ENCODE data around the gene ABCA13. TPM values are rescaled to one million over a fixed set of nuclear protein-coding genes. Genes with fewer than 3 reads are reported as not detected.
A peak's percentile ranks its signal among the peaks of the same experiment; 100 is the strongest.

Gene ABCA13
- total RNA-seq, 1 experiment from 2014 or later, result 2.1 TPM

GRCh38 chr7:48130658-48131108 lies 40.6 kb upstream of the ABCA13 start:
- no peaks in the 10 kb centered on the region for H4K20me1 ChIP-seq (ENCODE audit: low read length)
- POLR2A ChIA-PET (ENCODE audit: unreplicated experiment), result no interaction called here
- H3K9ac ChIP-seq (ENCODE audit: low read length), result no peak overlapping the region
- no peaks in the 10 kb centered on the region for H3K4me1 ChIP-seq (ENCODE audit: insufficient read depth, low read length)
- H3K4me3 ChIP-seq (ENCODE audit: low read length), result no peak overlapping the region
- H3K79me2 ChIP-seq (ENCODE audit: low read length), result no peaks in the 10 kb centered on the region
- H3K4me2 ChIP-seq (ENCODE audit: low read length), result no peak overlapping the region
- H3K36me3 ChIP-seq (ENCODE audit: low read depth, low read length), result no peaks in the 10 kb centered on the region
- ATAC-seq (no peak), DNase-seq (no peak)
- H3F3A ChIP-seq (ENCODE audit: low read length, unreplicated experiment), result no peaks in the 10 kb centered on the region
- no peak for TF ChIP-seq CTCF (conservative IDR thresholded peaks at IDR 0.05; ENCODE audit: low read depth, low read length)
- TF ChIP-seq EZH2 (IDR thresholded peaks at IDR 0.05; ENCODE audit: low read length, unreplicated experiment), result no peak
- no peak for TF ChIP-seq EZH2phosphoT487 (IDR thresholded peaks at IDR 0.05; ENCODE audit: borderline replicate concordance, low read length)
- no peaks in the 10 kb centered on the region for H3K27me3 ChIP-seq (ENCODE audit: low read length)
- CTCF ChIA-PET, result no interaction called here
- H3K9me2 ChIP-seq (replicated peaks; ENCODE audit: low read length), result no peaks in the 10 kb centered on the region
- no TSS peak for BruUV-seq (replicated peaks)
- H3K9me3 ChIP-seq (ENCODE audit: low read length), result no peaks in the 10 kb centered on the region
- intact Hi-C loops (cut with micrococcal nuclease), result no loop called here
- no peak overlapping the region for H2AFZ ChIP-seq (ENCODE audit: low read length)
- H3K27ac ChIP-seq (ENCODE audit: low read length), result no peak overlapping the region

GRCh38 chr7:48132792-48133191 lies 38.5 kb upstream of the ABCA13 start:
- ATAC-seq (no peak), DNase-seq (no peak)
- H3K4me2 ChIP-seq (ENCODE audit: low read length), result no peak overlapping the region
- no peaks in the 10 kb centered on the region for H3K36me3 ChIP-seq (ENCODE audit: low read depth, low read length)
- no peaks in the 10 kb centered on the region for H3K9me3 ChIP-seq (ENCODE audit: low read length)
- no TSS peak for BruUV-seq (replicated peaks)
- POLR2A ChIA-PET (ENCODE audit: unreplicated experiment), result no interaction called here
- CTCF ChIA-PET, result no interaction called here
- H3K9me2 ChIP-seq (replicated peaks; ENCODE audit: low read length), result no peaks in the 10 kb centered on the region
- H3F3A ChIP-seq (ENCODE audit: low read length, unreplicated experiment), result no peaks in the 10 kb centered on the region
- no peaks in the 10 kb centered on the region for H4K20me1 ChIP-seq (ENCODE audit: low read length)
- H3K9ac ChIP-seq (ENCODE audit: low read length), result no peak overlapping the region
- no peaks in the 10 kb centered on the region for H3K79me2 ChIP-seq (ENCODE audit: low read length)
- H3K4me1 ChIP-seq (ENCODE audit: insufficient read depth, low read length), result no peaks in the 10 kb centered on the region
- TF ChIP-seq CTCF (conservative IDR thresholded peaks at IDR 0.05; ENCODE audit: low read depth, low read length) (no peak), EZH2 (IDR thresholded peaks at IDR 0.05; ENCODE audit: low read length, unreplicated experiment) (no peak), EZH2phosphoT487 (IDR thresholded peaks at IDR 0.05; ENCODE audit: borderline replicate concordance, low read length) (no peak)
- no peak overlapping the region for H3K27ac ChIP-seq (ENCODE audit: low read length)
- H3K4me3 ChIP-seq (ENCODE audit: low read length), result no peak overlapping the region
- H2AFZ ChIP-seq (ENCODE audit: low read length), result no peak overlapping the region
- intact Hi-C loops (cut with micrococcal nuclease), result no loop called here
- no peaks in the 10 kb centered on the region for H3K27me3 ChIP-seq (ENCODE audit: low read length)

- Histone ChIP-seq H3K4me1 (ENCODE audit: insufficient read depth, low read length) (peaks cover 12% of the 10 kb centered on the region), H3K4me2 (ENCODE audit: low read length) (peak overlapping the region; percentile 12; the same call in 1 of the 2 replicates), H3K4me3 (ENCODE audit: low read length) (no peak overlapping the region), H3K79me2 (ENCODE audit: low read length) (no peaks in the 10 kb centered on the region), H3K9me2 (replicated peaks; ENCODE audit: low read length) (no peaks in the 10 kb centered on the region), H3K36me3 (ENCODE audit: low read depth, low read length) (no peaks in the 10 kb centered on the region), H2AFZ (ENCODE audit: low read length) (peak overlapping the region; percentile 33; the same call in 1 of the 2 replicates), H3K9ac (ENCODE audit: low read length) (no peak overlapping the region), H3K27me3 (ENCODE audit: low read length) (no peaks in the 10 kb centered on the region), H4K20me1 (ENCODE audit: low read length) (no peaks in the 10 kb centered on the region), H3F3A (ENCODE audit: low read length, unreplicated experiment) (no peaks in the 10 kb centered on the region), H3K9me3 (ENCODE audit: low read length) (no peaks in the 10 kb centered on the region), H3K27ac (ENCODE audit: low read length) (peak overlapping the region; percentile 35)
- ChIA-PET POLR2A (ENCODE audit: unreplicated experiment) (no interaction called here), CTCF (interaction anchor here (0.6 to 1.5 kb wide), 4 partner anchors 16 to 238 kb away, joined by 3 to 6 read pairs (median 3); no protein-coding TSS in a partner anchor)
- peak; percentile 56 for DNase-seq
- ATAC-seq, result peak; percentile 49
- intact Hi-C loops (cut with micrococcal nuclease), result loop anchor here (1.0 kb wide), 2 partner anchors 15 to 736 kb away; no protein-coding TSS in a partner anchor
- no TSS peak for BruUV-seq (replicated peaks)
- TF ChIP-seq CTCF (conservative IDR thresholded peaks at IDR 0.05; ENCODE audit: low read depth, low read length) (peak; percentile 66), EZH2phosphoT487 (IDR thresholded peaks at IDR 0.05; ENCODE audit: borderline replicate concordance, low read length) (no peak)
These were observed 31.8 kb upstream of the ABCA13 start for GRCh38 chr7:48139459-48139858.

Data from PC-3 (cell line).